Measurements from ENCODE around the gene PGAP6.
"Not testable (repeated sequence)": the region's sequence is repeated elsewhere in the genome, so short reads cannot be mapped to it uniquely, and the experiment has no call there.

Gene PGAP6

GRCh38 chr16:337437-337836 is 44.3 kb downstream of the PGAP6 start:
- Histone ChIP-seq H3K27ac (ENCODE audit: low read length) (no peak overlapping the region), H3K9me3 (ENCODE audit: insufficient read depth, low read length, severe bottlenecking) (no peaks in the 10 kb centered on the region), H3K4me3 (ENCODE audit: low read depth in 1 of 2, low read length in 2 of 2) (no peak overlapping the region), H3K9ac (ENCODE audit: low read depth, low read length) (no peak overlapping the region), H3K4me1 (ENCODE audit: insufficient read depth, low read length) (peaks cover 6% of the 10 kb centered on the region; the same call in 1 of the 2 replicates), H3K27me3 (ENCODE audit: insufficient read depth, low read length, poor library complexity) (no peaks in the 10 kb centered on the region), H4K20me1 (ENCODE audit: insufficient read depth, low read length) (peaks cover 66% of the 10 kb centered on the region), H3K36me3 (ENCODE audit: insufficient read depth, low read length) (peaks cover 4% of the 10 kb centered on the region), H3K4me2 (ENCODE audit: insufficient read depth, low read length) (no peak overlapping the region), H2AFZ (ENCODE audit: low read depth, low read length) (no peak overlapping the region), H3K79me2 (ENCODE audit: insufficient read depth, low read length) (peaks cover 95% of the 10 kb centered on the region)
- no peak for TF ChIP-seq EZH2 (IDR thresholded peaks at IDR 0.05; ENCODE audit: borderline replicate concordance, low read depth, low read length, severe bottlenecking)
- no peak for TF ChIP-seq CTCF (IDR thresholded peaks at IDR 0.05; ENCODE audit: borderline replicate concordance, extremely low read depth, low read length, poor library complexity, severe bottlenecking)
- no peak for DNase-seq
- ATAC-seq (ENCODE audit: insufficient read depth, low read depth) = no peak

GRCh38 chr16:336269-336668 is 45.5 kb downstream of the PGAP6 start:
- no peak overlapping the region for H2AFZ ChIP-seq (ENCODE audit: low read depth, low read length)
- no peak overlapping the region for H3K4me3 ChIP-seq (ENCODE audit: low read depth in 1 of 2, low read length in 2 of 2)
- no peak overlapping the region for H3K27ac ChIP-seq (ENCODE audit: low read length)
- TF ChIP-seq CTCF (IDR thresholded peaks at IDR 0.05; ENCODE audit: borderline replicate concordance, extremely low read depth, low read length, poor library complexity, severe bottlenecking) (no peak), EZH2 (IDR thresholded peaks at IDR 0.05; ENCODE audit: borderline replicate concordance, low read depth, low read length, severe bottlenecking) (no peak)
- 0 out of 2 replicates have a peak, but pooled peaks cover 2% of the 10 kb centered on the region for H3K4me1 ChIP-seq (ENCODE audit: insufficient read depth, low read length)
- DNase-seq (no peak), ATAC-seq (ENCODE audit: insufficient read depth, low read depth) (no peak)
- H3K4me2 ChIP-seq (ENCODE audit: insufficient read depth, low read length) = no peak overlapping the region
- H4K20me1 ChIP-seq (ENCODE audit: insufficient read depth, low read length) = peaks cover 66% of the 10 kb centered on the region
- H3K9me3 ChIP-seq (ENCODE audit: insufficient read depth, low read length, severe bottlenecking) = no peaks in the 10 kb centered on the region
- no peak overlapping the region for H3K9ac ChIP-seq (ENCODE audit: low read depth, low read length)
- H3K27me3 ChIP-seq (ENCODE audit: insufficient read depth, low read length, poor library complexity) = no peaks in the 10 kb centered on the region
- peaks cover 96% of the 10 kb centered on the region for H3K79me2 ChIP-seq (ENCODE audit: insufficient read depth, low read length)
- H3K36me3 ChIP-seq (ENCODE audit: insufficient read depth, low read length) = no peaks in the 10 kb centered on the region

- Histone ChIP-seq H3K79me2 (ENCODE audit: insufficient read depth, low read length) (peaks cover 97% of the 10 kb centered on the region), H4K20me1 (ENCODE audit: insufficient read depth, low read length) (peaks cover 63% of the 10 kb centered on the region)
Measured at GRCh38 chr16:334861-335632, 46.7 kb downstream of the PGAP6 start.

GRCh38 chr16:334164-334832 is 47.5 kb downstream of the PGAP6 start:
- peaks cover 95% of the 10 kb centered on the region for H3K79me2 ChIP-seq (ENCODE audit: insufficient read depth, low read length)
- not testable (repeated sequence) for H3K4me2 ChIP-seq (ENCODE audit: insufficient read depth, low read length); H3K9me3 ChIP-seq (ENCODE audit: insufficient read depth, low read length, severe bottlenecking); DNase-seq; H3K9ac ChIP-seq (ENCODE audit: low read depth, low read length); H3K27ac ChIP-seq (ENCODE audit: low read length); H3K36me3 ChIP-seq (ENCODE audit: insufficient read depth, low read length); H3K4me3 ChIP-seq (ENCODE audit: low read depth in 1 of 2, low read length in 2 of 2); H3K27me3 ChIP-seq (ENCODE audit: insufficient read depth, low read length, poor library complexity); H2AFZ ChIP-seq (ENCODE audit: low read depth, low read length); ATAC-seq (ENCODE audit: insufficient read depth, low read depth); H3K4me1 ChIP-seq (ENCODE audit: insufficient read depth, low read length)
- peaks cover 57% of the 10 kb centered on the region for H4K20me1 ChIP-seq (ENCODE audit: insufficient read depth, low read length)

More at GRCh38 chr16:334861-335632, 46.7 kb downstream of the PGAP6 start:
- ATAC-seq (ENCODE audit: insufficient read depth, low read depth); H3K4me1 ChIP-seq (ENCODE audit: insufficient read depth, low read length); H3K9me3 ChIP-seq (ENCODE audit: insufficient read depth, low read length, severe bottlenecking); H3K27me3 ChIP-seq (ENCODE audit: insufficient read depth, low read length, poor library complexity); H3K4me3 ChIP-seq (ENCODE audit: low read depth in 1 of 2, low read length in 2 of 2); H3K36me3 ChIP-seq (ENCODE audit: insufficient read depth, low read length); H3K4me2 ChIP-seq (ENCODE audit: insufficient read depth, low read length); H3K27ac ChIP-seq (ENCODE audit: low read length); H3K9ac ChIP-seq (ENCODE audit: low read depth, low read length); DNase-seq; H2AFZ ChIP-seq (ENCODE audit: low read depth, low read length): not testable (repeated sequence)

All from DND-41 (cell line).